Endothelial cell of umbilical vein (primary cell): ENCODE results near the gene WNT9B.

Source experiments
- EZH2 ChIP-seq: IDR thresholded peaks from 2 replicates; pipeline ENCODE4 v1.6.1; 2012; ENCODE audit warnings: borderline replicate concordance, low read depth, mild to moderate bottlenecking, moderate library complexity, low read length, inconsistent platforms; ENCODE audit not compliant: severe bottlenecking
- FOS ChIP-seq: IDR thresholded peaks from 2 replicates; pipeline ENCODE4 v1.6.1; 2011; ENCODE audit warnings: mild to moderate bottlenecking, low read length, moderate library complexity, borderline replicate concordance; ENCODE audit not compliant: insufficient read depth
- JUN ChIP-seq: IDR thresholded peaks from 2 replicates; pipeline ENCODE4 v1.6.1; 2011; ENCODE audit warnings: borderline replicate concordance, low read depth; ENCODE audit not compliant: insufficient read length, insufficient read depth
- POLR2A ChIP-seq: IDR thresholded peaks from 2 replicates; pipeline ENCODE4 v1.6.1; 2012; ENCODE audit warnings: low read depth, mild to moderate bottlenecking, control low read depth, low read length
- POLR2AphosphoS5 ChIP-seq: IDR thresholded peaks from 2 replicates; pipeline ENCODE4 v1.6.1; 2012; ENCODE audit warnings: low read depth, mild to moderate bottlenecking, control low read depth, low read length, moderate library complexity; ENCODE audit not compliant: insufficient read depth
- TF ChIP-seq, protein P1 (sequence below): IDR thresholded peaks from 2 replicates; pipeline ENCODE4 v1.6.1; 2011; ENCODE audit not compliant: insufficient read depth, insufficient read length
- TF ChIP-seq, protein P2 (sequence below), 2 donors: IDR thresholded peaks; 1 replicate in 1 of 2; 2 replicates in 1 of 2; pipeline ENCODE4 v1.5.1; 2011; ENCODE audit warnings: low read length in 2 of 2, mild to moderate bottlenecking in 2 of 2, moderate library complexity in 2 of 2, control low read depth in 1 of 2, inconsistent platforms in 1 of 2, low read depth in 1 of 2; ENCODE audit not compliant: insufficient read depth in 1 of 2; ENCODE audit errors: extremely low read depth in 1 of 2

GRCh38 chr17:46879101-46879500, 27.7 kb downstream of the WNT9B start:
- TF ChIP-seq, protein P1, sequence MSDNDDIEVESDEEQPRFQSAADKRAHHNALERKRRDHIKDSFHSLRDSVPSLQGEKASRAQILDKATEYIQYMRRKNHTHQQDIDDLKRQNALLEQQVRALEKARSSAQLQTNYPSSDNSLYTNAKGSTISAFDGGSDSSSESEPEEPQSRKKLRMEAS: no peak
- TF ChIP-seq, protein P2, sequence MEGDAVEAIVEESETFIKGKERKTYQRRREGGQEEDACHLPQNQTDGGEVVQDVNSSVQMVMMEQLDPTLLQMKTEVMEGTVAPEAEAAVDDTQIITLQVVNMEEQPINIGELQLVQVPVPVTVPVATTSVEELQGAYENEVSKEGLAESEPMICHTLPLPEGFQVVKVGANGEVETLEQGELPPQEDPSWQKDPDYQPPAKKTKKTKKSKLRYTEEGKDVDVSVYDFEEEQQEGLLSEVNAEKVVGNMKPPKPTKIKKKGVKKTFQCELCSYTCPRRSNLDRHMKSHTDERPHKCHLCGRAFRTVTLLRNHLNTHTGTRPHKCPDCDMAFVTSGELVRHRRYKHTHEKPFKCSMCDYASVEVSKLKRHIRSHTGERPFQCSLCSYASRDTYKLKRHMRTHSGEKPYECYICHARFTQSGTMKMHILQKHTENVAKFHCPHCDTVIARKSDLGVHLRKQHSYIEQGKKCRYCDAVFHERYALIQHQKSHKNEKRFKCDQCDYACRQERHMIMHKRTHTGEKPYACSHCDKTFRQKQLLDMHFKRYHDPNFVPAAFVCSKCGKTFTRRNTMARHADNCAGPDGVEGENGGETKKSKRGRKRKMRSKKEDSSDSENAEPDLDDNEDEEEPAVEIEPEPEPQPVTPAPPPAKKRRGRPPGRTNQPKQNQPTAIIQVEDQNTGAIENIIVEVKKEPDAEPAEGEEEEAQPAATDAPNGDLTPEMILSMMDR (IDR thresholded peaks at IDR 0.05; ENCODE audit: extremely low read depth in 1 of 2, insufficient read depth in 1 of 2, low read depth in 1 of 2, low read length in 2 of 2): no peak
- TF ChIP-seq POLR2A (no peak), EZH2 (no peak), POLR2AphosphoS5 (no peak), JUN (no peak), FOS (no peak)
